OCI-LY7 (cell line): ENCODE data around the gene COPA. TPM values are rescaled to one million over a fixed set of nuclear protein-coding genes. Genes with fewer than 3 reads are reported as not detected.

Experiments
- BruUV-seq: library from RNA; stranded (reverse); fragments of 400-500 nt; replicated peaks from 2 replicates; lab custom pipeline; 2021; lab: Mats Ljungman, UMichigan
- CTCF ChIA-PET: fragments of 300-600 bp; sonication (Branson Sonifier 250); formaldehyde crosslinking; loops from one replicate; lab custom pipeline; 2022; ENCODE audit warnings: antibody characterized with exemption; ENCODE audit not compliant: unreplicated experiment; lab: Charles Lee
- POLR2A ChIA-PET: fragments of 300-600 bp; sonication (Branson Sonifier 250); formaldehyde crosslinking; loops from one replicate; lab custom pipeline; 2022; ENCODE audit warnings: antibody characterized with exemption; lab: Charles Lee
- DNase-seq: peaks from one replicate; pipeline ENCODE4 v3.0.0-alpha.2; 2015; ENCODE audit warnings: low spot score
- H2AFZ ChIP-seq: fragments of 200-600 bp; sonication (generic), shearing (Covaris generic); 2 replicates; pipeline ENCODE4 v1.6.1; 2014; ENCODE audit warnings: mild to moderate bottlenecking, antibody characterized with exemption, low read length, moderate library complexity
- H3K27ac ChIP-seq: fragments of 200-600 bp; sonication (generic); 2 replicates; pipeline ENCODE4 v1.5.1; 2014; ENCODE audit warnings: mixed run types, low read depth, mild to moderate bottlenecking, moderate library complexity, low read length, inconsistent platforms; ENCODE audit not compliant: poor library complexity, severe bottlenecking
- H3K36me3 ChIP-seq: fragments of 200-600 bp; sonication (generic); 2 replicates; pipeline ENCODE4 v1.6.1; 2014; ENCODE audit warnings: mild to moderate bottlenecking, antibody characterized with exemption, low read length, moderate library complexity, mixed read lengths; ENCODE audit not compliant: insufficient read depth
- H3K4me1 ChIP-seq: fragments of 200-600 bp; sonication (generic); 2 replicates; pipeline ENCODE4 v1.5.1; 2014; ENCODE audit warnings: mild to moderate bottlenecking, low read length; ENCODE audit not compliant: insufficient read depth, poor library complexity, severe bottlenecking
- H3K4me2 ChIP-seq: fragments of 200-600 bp; sonication (generic); 2 replicates; pipeline ENCODE4 v1.6.1; 2014; ENCODE audit warnings: mild to moderate bottlenecking, low read length
- H3K4me3 ChIP-seq: fragments of 200-600 bp; sonication (generic); 2 replicates; pipeline ENCODE4 v1.5.1; 2014; ENCODE audit warnings: mild to moderate bottlenecking, low read depth, low read length; ENCODE audit not compliant: poor library complexity, severe bottlenecking
- H3K79me2 ChIP-seq: fragments of 200-600 bp; sonication (generic); 2 replicates; pipeline ENCODE4 v1.6.1; 2016; ENCODE audit warnings: low read depth, mild to moderate bottlenecking, low read length, moderate library complexity, mixed read lengths; ENCODE audit not compliant: insufficient read depth
- H3K9me2 ChIP-seq: fragments of 200-600 bp; sonication (generic); 2 replicates; pipeline ENCODE4 v1.6.1; 2016; ENCODE audit warnings: mild to moderate bottlenecking, low read length, mixed read lengths; ENCODE audit not compliant: insufficient read depth
- H3K9me3 ChIP-seq: fragments of 200-600 bp; sonication (generic); 2 replicates; pipeline ENCODE4 v1.6.1; 2014; ENCODE audit warnings: mild to moderate bottlenecking, mixed run types, low read length, mixed read lengths
- H4K20me1 ChIP-seq: fragments of 200-600 bp; sonication (generic); 2 replicates; pipeline ENCODE4 v1.6.1; 2014; ENCODE audit warnings: mild to moderate bottlenecking, antibody characterized with exemption, low read length, moderate library complexity, mixed read lengths; ENCODE audit not compliant: insufficient read depth
- EZH2phosphoT487 ChIP-seq: fragments of 200-600 bp; sonication (generic); IDR thresholded peaks from 2 replicates; pipeline ENCODE4 v1.6.1; 2018; ENCODE audit warnings: low read depth, borderline replicate concordance, mild to moderate bottlenecking, mixed run types, antibody characterized with exemption, low read length, moderate library complexity, mixed read lengths
- intact Hi-C: fragments of 100-400 bp; cut with micrococcal nuclease; formaldehyde crosslinking; loops from one replicate; pipeline ENCODE4 v1.10.0; 2022; ENCODE audit not compliant: unreplicated experiment
- total RNA-seq, 2 experiments: library from RNA; depleted of rRNA in 1 of 2; stranded (reverse); fragments of >200 nt in 1 of 2; shearing (Covaris generic) in 1 of 2; gene quantifications; 2 replicates each; pipeline ENCODE4 v1.2.3, GENCODE V29; 2014 to 2022
- TF ChIP-seq, protein P1 (sequence below): fragments of 200-600 bp; sonication (generic); conservative IDR thresholded peaks from 2 replicates; pipeline ENCODE4 v1.5.1; 2014; ENCODE audit warnings: mild to moderate bottlenecking, antibody characterized with exemption, low read length, moderate library complexity, mixed read lengths

The COPA gene
- total RNA-seq, 2 experiments from 2014 or later: 74.2 to 138 TPM

DNA sequence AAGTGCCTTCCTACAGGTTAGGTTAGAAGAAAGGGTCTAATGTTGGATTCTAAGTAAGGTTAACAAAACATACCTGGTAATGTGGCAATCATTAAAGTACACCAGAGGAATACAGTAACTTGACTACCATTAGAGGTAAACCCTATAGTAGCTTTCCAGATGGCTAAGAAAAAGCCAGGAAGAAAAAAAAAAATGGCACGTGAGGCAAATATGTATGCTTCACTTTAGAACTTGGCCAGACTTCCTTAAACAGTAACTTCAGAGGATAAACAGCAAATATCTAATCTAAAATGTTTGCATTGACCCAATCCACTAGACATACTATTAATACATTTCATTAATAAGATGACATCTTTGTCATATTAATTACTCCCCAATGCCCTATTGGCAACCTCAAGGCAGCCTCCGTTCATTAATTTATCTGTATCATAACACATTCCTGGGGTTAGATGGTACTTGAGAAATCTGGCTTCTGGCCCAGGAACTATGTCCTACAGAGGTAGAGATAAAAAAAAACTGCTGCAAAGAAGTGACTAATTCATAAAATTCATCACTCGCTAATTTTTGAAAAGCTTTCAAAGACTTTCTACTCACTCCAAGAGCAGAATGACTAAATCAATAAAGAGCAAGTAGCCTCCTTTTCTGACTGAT, 86.5 kb downstream of the COPA start:
- Histone ChIP-seq H3K4me2 (no peak overlapping the region), H3K4me1 (peaks cover 16% of the 10 kb centered on the region), H4K20me1 (peaks cover 5% of the 10 kb centered on the region; the same call in 1 of the 2 replicates), H2AFZ (no peak overlapping the region), H3K27ac (no peak overlapping the region), H3K4me3 (no peak overlapping the region), H3K9me2 (no peaks in the 10 kb centered on the region), H3K9me3 (no peaks in the 10 kb centered on the region), H3K36me3 (peaks cover 36% of the 10 kb centered on the region), H3K79me2 (peaks cover 25% of the 10 kb centered on the region)
- ChIA-PET POLR2A (interaction anchor here (1.0 to 1.5 kb wide), 3 partner anchors 13 to 155 kb away, joined by 4 to 6 read pairs (median 4); no protein-coding TSS in a partner anchor), CTCF (no interaction called here)
- intact Hi-C loops: no loop called here
- TF ChIP-seq, protein P1, sequence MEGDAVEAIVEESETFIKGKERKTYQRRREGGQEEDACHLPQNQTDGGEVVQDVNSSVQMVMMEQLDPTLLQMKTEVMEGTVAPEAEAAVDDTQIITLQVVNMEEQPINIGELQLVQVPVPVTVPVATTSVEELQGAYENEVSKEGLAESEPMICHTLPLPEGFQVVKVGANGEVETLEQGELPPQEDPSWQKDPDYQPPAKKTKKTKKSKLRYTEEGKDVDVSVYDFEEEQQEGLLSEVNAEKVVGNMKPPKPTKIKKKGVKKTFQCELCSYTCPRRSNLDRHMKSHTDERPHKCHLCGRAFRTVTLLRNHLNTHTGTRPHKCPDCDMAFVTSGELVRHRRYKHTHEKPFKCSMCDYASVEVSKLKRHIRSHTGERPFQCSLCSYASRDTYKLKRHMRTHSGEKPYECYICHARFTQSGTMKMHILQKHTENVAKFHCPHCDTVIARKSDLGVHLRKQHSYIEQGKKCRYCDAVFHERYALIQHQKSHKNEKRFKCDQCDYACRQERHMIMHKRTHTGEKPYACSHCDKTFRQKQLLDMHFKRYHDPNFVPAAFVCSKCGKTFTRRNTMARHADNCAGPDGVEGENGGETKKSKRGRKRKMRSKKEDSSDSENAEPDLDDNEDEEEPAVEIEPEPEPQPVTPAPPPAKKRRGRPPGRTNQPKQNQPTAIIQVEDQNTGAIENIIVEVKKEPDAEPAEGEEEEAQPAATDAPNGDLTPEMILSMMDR: no peak
- no peak for TF ChIP-seq EZH2phosphoT487
- DNase-seq: no peak
- no TSS peak for BruUV-seq

DNA sequence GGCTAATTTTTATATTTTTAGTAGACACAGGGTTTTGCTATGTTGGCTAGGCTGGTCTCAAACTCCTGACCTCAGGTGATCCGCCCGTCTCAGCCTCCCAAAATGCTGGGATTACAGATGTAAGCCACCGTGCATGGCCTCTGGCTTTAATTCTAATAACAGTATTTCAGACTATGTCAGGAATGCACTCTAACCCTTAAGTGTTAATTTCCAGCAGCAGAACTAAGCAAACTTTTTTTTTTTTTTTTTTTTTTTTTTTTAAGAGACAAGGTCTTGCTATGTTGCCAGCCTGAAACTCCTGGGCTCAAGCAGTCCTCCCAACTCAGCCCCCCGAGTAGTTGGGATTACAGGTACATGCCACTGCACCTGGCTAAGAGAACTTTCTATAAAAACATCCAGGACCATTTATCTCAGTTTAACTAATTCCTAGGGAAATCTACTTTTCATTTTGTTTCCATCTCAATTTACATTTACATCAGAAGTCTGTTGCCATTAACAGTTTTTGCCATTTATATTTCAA, 87.2 kb downstream of the COPA start:
- Histone ChIP-seq H3K9me2 (no peaks in the 10 kb centered on the region), H3K4me2 (no peak overlapping the region), H3K79me2 (peaks cover 18% of the 10 kb centered on the region), H3K4me1 (peaks cover 11% of the 10 kb centered on the region), H2AFZ (no peak overlapping the region), H3K36me3 (peaks cover 43% of the 10 kb centered on the region), H3K9me3 (no peaks in the 10 kb centered on the region), H3K4me3 (no peak overlapping the region), H3K27ac (no peak overlapping the region), H4K20me1 (peaks cover 3% of the 10 kb centered on the region; the same call in 1 of the 2 replicates)
- TF ChIP-seq, protein P1: no peak
- no peak for TF ChIP-seq EZH2phosphoT487
- DNase-seq: no peak
- ChIA-PET CTCF (no interaction called here), POLR2A (no interaction called here)
- intact Hi-C loops: no loop called here
- no TSS peak for BruUV-seq
